HG03060 (cell line): ENCODE data around the gene CREB1.
A peak's percentile ranks its signal among the peaks of the same experiment; 100 is the strongest.

Experiments
- ATAC-seq: cut with Tn5 transposase; IDR thresholded peaks from one replicate; pipeline ENCODE4 v1.9.1; 2021; ENCODE audit warnings: low read depth, moderate number of reproducible peaks; ENCODE audit not compliant: unreplicated experiment

Gene CREB1

GRCh38 chr2:207502577-207503198 lies 27.1 kb upstream of the CREB1 start:
- ATAC-seq, result peak; percentile 45

- ATAC-seq, result peak; percentile 67
Observed at GRCh38 chr2:207503234-207503633, 26.5 kb upstream of the CREB1 start.

- no peak for ATAC-seq
Observed at GRCh38 chr2:207504513-207505170, 25.1 kb upstream of the CREB1 start.

- no peak for ATAC-seq
Observed at GRCh38 chr2:207505171-207505570, 24.6 kb upstream of the CREB1 start.

GRCh38 chr2:207505728-207506127 lies 24.0 kb upstream of the CREB1 start:
- no peak for ATAC-seq

- ATAC-seq, result no peak
Observed at GRCh38 chr2:207506426-207506825, 23.3 kb upstream of the CREB1 start.

GRCh38 chr2:207510148-207510547 lies 19.6 kb upstream of the CREB1 start:
- ATAC-seq, result no peak

- no peak for ATAC-seq
Observed at GRCh38 chr2:207511851-207512250, 17.9 kb upstream of the CREB1 start.

- ATAC-seq, result no peak
Observed at GRCh38 chr2:207512356-207512755, 17.4 kb upstream of the CREB1 start.

GRCh38 chr2:207513551-207514257 lies 16.1 kb upstream of the CREB1 start:
- no peak for ATAC-seq

- ATAC-seq, result no peak
Observed at GRCh38 chr2:207514451-207514850, 15.3 kb upstream of the CREB1 start.

- no peak for ATAC-seq
Observed at GRCh38 chr2:207515671-207516070, 14.1 kb upstream of the CREB1 start.

GRCh38 chr2:207516206-207516605 lies 13.6 kb upstream of the CREB1 start:
- ATAC-seq, result no peak

- no peak for ATAC-seq
Observed at GRCh38 chr2:207523005-207523404, 6.8 kb upstream of the CREB1 start.

- no peak for ATAC-seq
Observed at GRCh38 chr2:207525296-207525695, 4.5 kb upstream of the CREB1 start.

- ATAC-seq, result peak; percentile 4
Observed at GRCh38 chr2:207528980-207529329, 807 bp upstream of the CREB1 start.

- ATAC-seq, result no peak
Observed at GRCh38 chr2:207530160-207531031, 634 bp downstream of the CREB1 start.

- no peak for ATAC-seq
Observed at GRCh38 chr2:207531032-207531952, 1.5 kb downstream of the CREB1 start.

- no peak for ATAC-seq
Observed at GRCh38 chr2:207532676-207533075, 2.9 kb downstream of the CREB1 start.

GRCh38 chr2:207533461-207534008 lies 3.8 kb downstream of the CREB1 start:
- ATAC-seq, result no peak
